ENCODE data around the gene CADPS2.

CADPS2 gene

DNA sequence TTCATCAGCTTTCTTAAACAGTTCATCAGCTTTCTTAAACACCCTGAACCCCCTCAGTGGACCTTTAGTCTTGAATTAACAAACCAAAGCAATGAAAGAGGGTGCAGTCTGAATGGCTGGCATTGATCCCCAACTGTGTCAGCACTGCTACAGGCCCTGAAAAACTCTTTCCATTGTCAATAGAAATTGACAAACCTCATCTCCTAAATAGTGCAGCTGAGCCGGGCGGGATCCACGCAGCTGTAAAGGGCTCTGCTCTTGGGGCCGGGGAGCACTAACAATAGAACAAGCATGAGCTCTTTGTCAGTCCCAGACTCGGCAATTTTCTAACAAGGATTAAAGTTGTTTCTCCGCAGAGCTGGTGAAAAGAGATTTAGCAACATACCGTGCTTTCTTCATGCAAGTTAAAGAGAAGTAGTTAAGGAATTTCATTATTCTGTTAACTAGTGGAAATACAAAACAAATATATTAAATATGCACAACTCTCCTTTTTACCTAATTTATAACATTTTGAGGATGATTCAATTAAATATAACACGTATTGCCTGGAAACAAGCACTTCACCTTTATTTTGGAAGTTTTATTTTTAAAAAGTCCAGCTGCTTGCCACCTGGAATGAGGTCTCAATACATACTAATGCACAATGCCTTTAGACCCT lies 557.0 kb downstream of the CADPS2 start:
- Histone ChIP-seq H3K36me3 (replicated peaks; ENCODE audit: insufficient read depth, low read length) (no peaks in the 10 kb centered on the region), H3K9ac (ENCODE audit: low read length) (no peak overlapping the region), H3K4me3 (ENCODE audit: low read length) (no peak overlapping the region), H3K9me2 (replicated peaks; ENCODE audit: insufficient read depth, low read length) (no peaks in the 10 kb centered on the region), H4K20me1 (ENCODE audit: insufficient read depth, low read length) (no peaks in the 10 kb centered on the region), H3F3A (ENCODE audit: insufficient read depth, low read length) (no peaks in the 10 kb centered on the region), H3K4me1 (ENCODE audit: low read length) (no peaks in the 10 kb centered on the region), H3K27me3 (replicated peaks; ENCODE audit: insufficient read depth, low read length) (no peaks in the 10 kb centered on the region), H2AFZ (ENCODE audit: low read length) (no peak overlapping the region), H3K27ac (ENCODE audit: low read length) (no peak overlapping the region), H3K9me3 (replicated peaks; ENCODE audit: insufficient read depth, low read length) (no peaks in the 10 kb centered on the region), H3K79me2 (ENCODE audit: low read length) (no peaks in the 10 kb centered on the region), H3K4me2 (ENCODE audit: low read depth, low read length) (no peak overlapping the region)
- TF ChIP-seq, protein P1, sequence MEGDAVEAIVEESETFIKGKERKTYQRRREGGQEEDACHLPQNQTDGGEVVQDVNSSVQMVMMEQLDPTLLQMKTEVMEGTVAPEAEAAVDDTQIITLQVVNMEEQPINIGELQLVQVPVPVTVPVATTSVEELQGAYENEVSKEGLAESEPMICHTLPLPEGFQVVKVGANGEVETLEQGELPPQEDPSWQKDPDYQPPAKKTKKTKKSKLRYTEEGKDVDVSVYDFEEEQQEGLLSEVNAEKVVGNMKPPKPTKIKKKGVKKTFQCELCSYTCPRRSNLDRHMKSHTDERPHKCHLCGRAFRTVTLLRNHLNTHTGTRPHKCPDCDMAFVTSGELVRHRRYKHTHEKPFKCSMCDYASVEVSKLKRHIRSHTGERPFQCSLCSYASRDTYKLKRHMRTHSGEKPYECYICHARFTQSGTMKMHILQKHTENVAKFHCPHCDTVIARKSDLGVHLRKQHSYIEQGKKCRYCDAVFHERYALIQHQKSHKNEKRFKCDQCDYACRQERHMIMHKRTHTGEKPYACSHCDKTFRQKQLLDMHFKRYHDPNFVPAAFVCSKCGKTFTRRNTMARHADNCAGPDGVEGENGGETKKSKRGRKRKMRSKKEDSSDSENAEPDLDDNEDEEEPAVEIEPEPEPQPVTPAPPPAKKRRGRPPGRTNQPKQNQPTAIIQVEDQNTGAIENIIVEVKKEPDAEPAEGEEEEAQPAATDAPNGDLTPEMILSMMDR (IDR thresholded peaks at IDR 0.05; ENCODE audit: low read length): no peak
- TF ChIP-seq EZH2phosphoT487 (IDR thresholded peaks at IDR 0.05; ENCODE audit: low read length): no peak
- DNase-seq: no peak

DNA sequence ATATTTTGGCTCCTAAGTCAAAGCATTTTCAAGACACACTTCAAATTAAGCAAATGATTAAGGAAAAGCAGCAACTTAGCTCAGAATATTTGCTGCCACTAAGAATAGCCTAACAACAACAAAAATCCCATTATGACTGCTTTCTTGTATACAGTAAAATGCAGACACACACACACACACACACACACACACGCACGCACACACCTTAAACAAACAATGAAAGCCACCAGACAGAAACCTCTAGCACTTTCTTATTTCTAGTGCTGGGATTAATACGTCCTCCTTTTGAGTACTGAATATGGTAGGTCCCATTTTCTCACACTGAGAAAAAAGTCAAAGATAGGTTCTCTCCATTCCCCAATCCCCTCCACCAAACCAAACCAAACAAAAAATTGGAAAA lies 558.3 kb downstream of the CADPS2 start:
- Histone ChIP-seq H3K27ac (ENCODE audit: low read length) (no peak overlapping the region), H2AFZ (ENCODE audit: low read length) (no peak overlapping the region), H3K9me3 (replicated peaks; ENCODE audit: insufficient read depth, low read length) (no peaks in the 10 kb centered on the region), H3K4me2 (ENCODE audit: low read depth, low read length) (no peak overlapping the region), H3K9me2 (replicated peaks; ENCODE audit: insufficient read depth, low read length) (no peaks in the 10 kb centered on the region), H3K9ac (ENCODE audit: low read length) (no peak overlapping the region), H3K4me3 (ENCODE audit: low read length) (no peak overlapping the region), H3F3A (ENCODE audit: insufficient read depth, low read length) (no peaks in the 10 kb centered on the region), H3K4me1 (ENCODE audit: low read length) (no peaks in the 10 kb centered on the region), H4K20me1 (ENCODE audit: insufficient read depth, low read length) (no peaks in the 10 kb centered on the region), H3K79me2 (ENCODE audit: low read length) (no peaks in the 10 kb centered on the region), H3K36me3 (replicated peaks; ENCODE audit: insufficient read depth, low read length) (no peaks in the 10 kb centered on the region), H3K27me3 (replicated peaks; ENCODE audit: insufficient read depth, low read length) (no peaks in the 10 kb centered on the region)
- TF ChIP-seq EZH2phosphoT487 (IDR thresholded peaks at IDR 0.05; ENCODE audit: low read length) (no peak), EZH2 (optimal IDR thresholded peaks at IDR 0.05; ENCODE audit: low read depth, low read length) (no peak)
- TF ChIP-seq, protein P1 (IDR thresholded peaks at IDR 0.05; ENCODE audit: low read length): no peak
- no peak for DNase-seq

DNA sequence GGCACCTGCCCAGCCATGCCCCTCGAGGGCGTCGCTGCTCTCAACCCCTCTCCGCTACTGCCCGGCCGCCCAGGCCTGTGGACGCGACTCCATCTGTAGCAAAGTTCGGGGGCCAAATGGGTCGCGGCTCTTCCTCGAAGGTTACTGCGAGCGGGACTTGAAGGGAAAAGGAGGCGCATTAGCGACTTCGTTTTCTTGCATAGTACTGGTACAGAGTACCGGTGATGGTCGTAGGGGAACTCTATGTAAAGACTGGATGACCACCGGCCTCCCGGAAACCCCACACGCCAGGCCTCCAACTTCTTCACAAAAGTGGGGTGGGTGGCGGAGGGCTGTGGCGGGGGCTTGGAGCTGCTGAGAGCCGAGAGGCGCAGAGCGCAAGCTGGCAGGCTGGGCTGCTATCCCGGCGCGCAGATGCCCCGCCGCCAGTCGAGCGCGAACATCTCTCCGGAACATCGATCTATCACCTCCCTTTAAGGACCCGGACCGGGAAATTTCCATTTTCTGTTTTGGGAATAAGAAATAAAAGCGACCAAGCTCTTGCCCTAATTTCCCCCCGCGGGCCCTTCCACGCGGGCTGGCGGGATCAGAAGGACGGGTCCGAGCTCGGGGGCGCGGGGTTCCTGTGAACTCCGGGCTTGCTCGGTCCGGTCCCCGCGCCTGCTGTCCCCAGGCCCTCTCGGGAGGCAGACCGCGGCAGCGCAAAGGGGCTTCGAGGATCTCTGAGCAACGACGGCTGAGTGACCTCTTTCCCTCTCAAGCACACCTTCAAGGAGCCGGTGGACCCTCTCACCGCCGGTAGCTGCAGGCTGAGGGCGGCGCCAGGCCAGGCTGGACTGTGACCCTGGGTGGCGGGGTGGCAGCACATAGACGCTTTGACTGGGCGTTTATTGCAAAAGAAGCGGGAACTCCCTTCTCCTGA lies 569.5 kb downstream of the CADPS2 start:
- Histone ChIP-seq H3K4me1 (ENCODE audit: low read length) (no peaks in the 10 kb centered on the region), H2AFZ (ENCODE audit: low read length) (no peak overlapping the region), H4K20me1 (ENCODE audit: insufficient read depth, low read length) (no peaks in the 10 kb centered on the region), H3K9me2 (replicated peaks; ENCODE audit: insufficient read depth, low read length) (no peaks in the 10 kb centered on the region), H3K27ac (ENCODE audit: low read length) (no peak overlapping the region), H3K36me3 (replicated peaks; ENCODE audit: insufficient read depth, low read length) (no peaks in the 10 kb centered on the region; the same call in 1 of the 2 replicates), H3K9ac (ENCODE audit: low read length) (no peak overlapping the region), H3K27me3 (replicated peaks; ENCODE audit: insufficient read depth, low read length) (no peaks in the 10 kb centered on the region), H3K4me2 (ENCODE audit: low read depth, low read length) (no peak overlapping the region), H3K4me3 (ENCODE audit: low read length) (no peak overlapping the region), H3K79me2 (ENCODE audit: low read length) (peaks cover 10% of the 10 kb centered on the region), H3F3A (ENCODE audit: insufficient read depth, low read length) (no peaks in the 10 kb centered on the region), H3K9me3 (replicated peaks; ENCODE audit: insufficient read depth, low read length) (no peaks in the 10 kb centered on the region)
- TF ChIP-seq, protein P1 (IDR thresholded peaks at IDR 0.05; ENCODE audit: low read length): no peak
- TF ChIP-seq EZH2phosphoT487 (IDR thresholded peaks at IDR 0.05; ENCODE audit: low read length): no peak
- no peak for TF ChIP-seq EZH2 (optimal IDR thresholded peaks at IDR 0.05; ENCODE audit: low read depth, low read length)
- no peak for DNase-seq

Data from MM.1S (cell line).